HCT116 (cell line): Measurements from ENCODE around the gene HAX1. TPM values are rescaled to one million over a fixed set of nuclear protein-coding genes. Genes with fewer than 3 reads are reported as not detected.

Experiments
- ATAC-seq: fragments of 200-7000 bp; cut with Tn5 transposase; 2 replicates; pipeline ENCODE4 v1.9.1; 2020; ENCODE audit warnings: mild to moderate bottlenecking, moderate library complexity
- BruUV-seq: library from RNA; stranded (reverse); fragments of 400-500 nt; replicated peaks from 2 replicates; lab custom pipeline; 2021; lab: Mats Ljungman, UMichigan
- CTCF ChIA-PET: fragments of 300-600 bp; sonication (Branson Sonifier 250); formaldehyde crosslinking; loops from one replicate; lab custom pipeline; 2021; ENCODE audit warnings: antibody characterized with exemption; lab: Charles Lee
- POLR2A ChIA-PET: fragments of 300-600, 350-600 bp; sonication (Branson Sonifier 250); formaldehyde crosslinking; loops from one replicate; lab custom pipeline; 2021; ENCODE audit warnings: antibody characterized with exemption; lab: Charles Lee
- RAD21 ChIA-PET, 2 experiments: fragments of 300-600 bp; sonication (Branson Sonifier 250); formaldehyde crosslinking; loops; one replicate each; lab custom pipeline; 2023; ENCODE audit warnings: low total read pairs in 2 of 2; ENCODE audit not compliant: uncharacterized antibody in 2 of 2, unreplicated experiment in 2 of 2, low non-redundant PET in 1 of 2; lab: Charles Lee
- DNase-seq: peaks from one replicate; pipeline ENCODE4 v3.0.0-alpha.2; 2010; ENCODE audit warnings: low read depth, low spot score
- H2AFZ ChIP-seq: fragments of 200-600 bp; shearing (Covaris generic), sonication (generic); 2 replicates; pipeline ENCODE4 v1.6.1; 2017; ENCODE audit warnings: low read depth, mixed run types, mixed read lengths, antibody characterized with exemption, low read length; ENCODE audit not compliant: poor library complexity, severe bottlenecking
- H3K27ac ChIP-seq: 2 replicates; pipeline ENCODE4 v1.5.1; 2012; ENCODE audit warnings: low read depth, low read length
- H3K27me3 ChIP-seq: fragments of 200-600 bp; sonication (generic); 2 replicates; pipeline ENCODE4 v1.6.1; 2016; ENCODE audit warnings: mixed run types, low read length, mixed read lengths; ENCODE audit not compliant: insufficient read depth
- H3K36me3 ChIP-seq, 2 experiments: fragments of 200-500 bp in 1 of 2; fragments of 200-600 bp in 1 of 2; sonication (Bioruptor generic) in 1 of 2; sonication (generic) in 1 of 2; 2 replicates each; pipeline versions ENCODE4 v1.5.1 to v1.6.1; 2014 to 2016; ENCODE audit warnings: low read length in 2 of 2, inconsistent platforms in 1 of 2, mixed read lengths in 1 of 2, mixed run types in 1 of 2; ENCODE audit not compliant: insufficient read depth in 2 of 2, control insufficient read depth in 1 of 2
- H3K4me1 ChIP-seq, 2 experiments: fragments of 200-600 bp in 1 of 2; sonication (generic) in 1 of 2; 2 replicates each; pipeline versions ENCODE4 v1.5.1 to v1.6.1; 2012 to 2017; ENCODE audit warnings: low read length in 2 of 2, inconsistent platforms in 1 of 2, mild to moderate bottlenecking in 1 of 2, mixed read lengths in 1 of 2, mixed run types in 1 of 2, moderate library complexity in 1 of 2; ENCODE audit not compliant: insufficient read depth in 2 of 2, control insufficient read depth in 1 of 2
- H3K4me2 ChIP-seq: fragments of 200-600 bp; sonication (generic); 2 replicates; pipeline ENCODE4 v1.6.1; 2017; ENCODE audit warnings: mixed run types, low read length, mixed read lengths
- H3K4me3 ChIP-seq, 2 experiments: fragments of 200-600 bp in 1 of 2; sonication (generic) in 1 of 2; replicated peaks in 1 of 2; 2 replicates each; pipeline ENCODE4 v1.5.1; 2011 to 2016; ENCODE audit warnings: low read length in 2 of 2, control low read depth in 1 of 2, low read depth in 1 of 2, mild to moderate bottlenecking in 1 of 2, mixed read lengths in 1 of 2, mixed run types in 1 of 2
- H3K79me2 ChIP-seq: fragments of 200-600 bp; sonication (generic); 2 replicates; pipeline ENCODE4 v1.6.1; 2017; ENCODE audit warnings: mild to moderate bottlenecking, mixed run types, low read length, moderate library complexity, mixed read lengths; ENCODE audit not compliant: insufficient read depth
- H3K9ac ChIP-seq: fragments of 200-600 bp; sonication (generic); 2 replicates; pipeline ENCODE4 v1.6.1; 2016; ENCODE audit warnings: low read length, mixed read lengths
- H3K9me2 ChIP-seq: fragments of 200-600 bp; sonication (generic), shearing (Covaris generic); 2 replicates; pipeline ENCODE4 v1.6.1; 2017; ENCODE audit warnings: mixed run types, mild to moderate bottlenecking, moderate library complexity; ENCODE audit not compliant: insufficient read depth
- H3K9me3 ChIP-seq, 2 experiments: fragments of 200-500 bp in 1 of 2; fragments of 200-600 bp in 1 of 2; sonication (Bioruptor generic) in 1 of 2; sonication (generic) in 1 of 2; 2 replicates each; pipeline ENCODE4 v1.6.1; 2014 to 2017; ENCODE audit warnings: low read length in 2 of 2, mixed read lengths in 2 of 2, inconsistent platforms in 1 of 2, low read depth in 1 of 2, mild to moderate bottlenecking in 1 of 2, mixed run types in 1 of 2, moderate library complexity in 1 of 2; ENCODE audit not compliant: control insufficient read depth in 1 of 2, insufficient read depth in 1 of 2
- H4K20me1 ChIP-seq: fragments of 200-600 bp; sonication (generic), shearing (Covaris generic); 2 replicates; pipeline ENCODE4 v1.6.1; 2017; ENCODE audit warnings: mixed run types, mild to moderate bottlenecking, moderate library complexity; ENCODE audit not compliant: insufficient read depth
- ATF3 ChIP-seq: IDR thresholded peaks from 2 replicates; pipeline ENCODE4 v1.6.1; 2012
- CEBPB ChIP-seq: IDR thresholded peaks from 2 replicates; pipeline ENCODE4 v1.6.1; 2012; ENCODE audit warnings: low read depth
- CTCF ChIP-seq, 3 experiments: fragments of 200-600 bp in 1 of 3; sonication (generic) in 1 of 3; IDR thresholded peaks in 2 of 3; conservative IDR thresholded peaks in 1 of 3; 2 replicates each; pipeline ENCODE4 v1.5.1; 2012 to 2017; ENCODE audit warnings: low read depth in 2 of 3, low read length in 2 of 3, antibody characterized with exemption in 1 of 3, borderline replicate concordance in 1 of 3, control low read depth in 1 of 3, mild to moderate bottlenecking in 1 of 3, mixed read lengths in 1 of 3, mixed run types in 1 of 3, moderate library complexity in 1 of 3; ENCODE audit not compliant: insufficient read depth in 1 of 3
- EZH2 ChIP-seq: fragments of 200-600 bp; sonication (generic); IDR thresholded peaks from 2 replicates; pipeline ENCODE4 v1.6.1; 2017; ENCODE audit warnings: antibody characterized with exemption, mixed run types
- FOSL1 ChIP-seq: IDR thresholded peaks from 2 replicates; pipeline ENCODE4 v1.6.1; 2012; ENCODE audit warnings: low read depth
- POLR2A ChIP-seq: IDR thresholded peaks from 2 replicates; pipeline ENCODE4 v1.7.0; 2011; ENCODE audit warnings: borderline replicate concordance; ENCODE audit not compliant: insufficient read depth, insufficient read length; ENCODE audit errors: extremely low read depth
- POLR2AphosphoS5 ChIP-seq: IDR thresholded peaks from 2 replicates; pipeline ENCODE4 v1.6.1; 2011; ENCODE audit warnings: mild to moderate bottlenecking, low read depth, low read length, moderate library complexity
- REST ChIP-seq: IDR thresholded peaks from 2 replicates; pipeline ENCODE4 v1.6.1; 2012; ENCODE audit warnings: low read depth
- SP1 ChIP-seq: IDR thresholded peaks from 2 replicates; pipeline ENCODE4 v1.6.1; 2012; ENCODE audit warnings: low read depth
- ZNF274 ChIP-seq: fragments of 200-500 bp; sonication (Bioruptor generic); IDR thresholded peaks from 2 replicates; pipeline ENCODE4 v1.6.1; 2014; ENCODE audit warnings: mild to moderate bottlenecking, low read depth, low read length, inconsistent platforms
- intact Hi-C: fragments of 100-400 bp; cut with micrococcal nuclease; formaldehyde crosslinking; loops from 2 replicates; pipeline ENCODE4 v1.10.0; 2022
- total RNA-seq: library from RNA; stranded (reverse); gene quantifications from one replicate; pipeline ENCODE4 v1.2.1, GENCODE V29; 2021; ENCODE audit not compliant: unreplicated experiment

The HAX1 gene
- total RNA-seq, 1 experiment from 2014 or later: 93.6 TPM

- Histone ChIP-seq H3K4me1 (no peaks in the 10 kb centered on the region), H3K36me3 (no peaks in the 10 kb centered on the region), H3K9me2 (no peaks in the 10 kb centered on the region), H3K4me3 (no peak overlapping the region), H4K20me1 (no peaks in the 10 kb centered on the region), H3K4me2 (no peak overlapping the region), H3K9me3 (no peaks in the 10 kb centered on the region), H2AFZ (no peak overlapping the region), H3K79me2 (no peaks in the 10 kb centered on the region), H3K27ac (no peak overlapping the region), H3K9ac (no peak overlapping the region), H3K27me3 (peaks cover 8% of the 10 kb centered on the region; the same call in 1 of the 2 replicates)
- POLR2A ChIA-PET: no interaction called here
- no TSS peak for BruUV-seq
- intact Hi-C loops: no loop called here
- no peak for ATAC-seq
- CTCF ChIA-PET: interaction anchor here (1.6 kb wide), 1 partner anchor 8 kb away, joined by 3 read pairs; no protein-coding TSS in a partner anchor
- no peak for TF ChIP-seq REST
- TF ChIP-seq CEBPB: no peak
- no peak for TF ChIP-seq ATF3
- TF ChIP-seq POLR2AphosphoS5: no peak
- TF ChIP-seq ZNF274: no peak
- TF ChIP-seq EZH2: no peak
- TF ChIP-seq SP1: no peak
- no peak for TF ChIP-seq POLR2A
- no peak for TF ChIP-seq FOSL1
- TF ChIP-seq CTCF (IDR thresholded peaks at IDR 0.05 in 2 of 3, conservative IDR thresholded peaks at IDR 0.05 in 1 of 3; ENCODE audit: borderline replicate concordance in 1 of 3, insufficient read depth in 1 of 3, low read depth in 2 of 3, low read length in 2 of 3): no peak
- RAD21 ChIA-PET: no interaction called here
- DNase-seq: no peak
Measured at GRCh38 chr1:154318386-154318785, 46.0 kb downstream of the HAX1 start.
